Effector memory CD4-positive, alpha-beta T cell (primary cell): Measurements from ENCODE around the gene INHBC.

Experiments used
- DNase-seq, 3 donors: peaks; one replicate each; pipeline ENCODE4 v3.0.0-alpha.2; 2020
- H3K27ac ChIP-seq: 2 replicates; pipeline ENCODE4 v1.7.0; 2013; ENCODE audit warnings: mild to moderate bottlenecking, low read length, moderate library complexity; ENCODE audit not compliant: insufficient read depth, poor library complexity, severe bottlenecking
- H3K27me3 ChIP-seq: replicated peaks from 2 replicates; pipeline ENCODE4 v1.7.0; 2013; ENCODE audit warnings: mild to moderate bottlenecking, low read length; ENCODE audit not compliant: insufficient read depth, control insufficient read depth, poor library complexity, severe bottlenecking
- H3K36me3 ChIP-seq: 2 replicates; pipeline ENCODE4 v1.7.0; 2013; ENCODE audit warnings: mild to moderate bottlenecking, low read length, moderate library complexity; ENCODE audit not compliant: control insufficient read depth, insufficient read depth
- H3K4me1 ChIP-seq: 2 replicates; pipeline ENCODE4 v1.7.0; 2013; ENCODE audit warnings: low read length, mild to moderate bottlenecking; ENCODE audit not compliant: control insufficient read depth, insufficient read depth, poor library complexity, severe bottlenecking
- H3K4me3 ChIP-seq: 2 replicates; pipeline ENCODE4 v1.7.0; 2013; ENCODE audit warnings: low read length, low read depth, mild to moderate bottlenecking; ENCODE audit not compliant: insufficient read depth, poor library complexity, severe bottlenecking
- H3K9me3 ChIP-seq: 2 replicates; pipeline ENCODE4 v1.7.0; 2013; ENCODE audit warnings: mild to moderate bottlenecking, low read length, moderate library complexity; ENCODE audit not compliant: control insufficient read depth

Gene INHBC

DNA sequence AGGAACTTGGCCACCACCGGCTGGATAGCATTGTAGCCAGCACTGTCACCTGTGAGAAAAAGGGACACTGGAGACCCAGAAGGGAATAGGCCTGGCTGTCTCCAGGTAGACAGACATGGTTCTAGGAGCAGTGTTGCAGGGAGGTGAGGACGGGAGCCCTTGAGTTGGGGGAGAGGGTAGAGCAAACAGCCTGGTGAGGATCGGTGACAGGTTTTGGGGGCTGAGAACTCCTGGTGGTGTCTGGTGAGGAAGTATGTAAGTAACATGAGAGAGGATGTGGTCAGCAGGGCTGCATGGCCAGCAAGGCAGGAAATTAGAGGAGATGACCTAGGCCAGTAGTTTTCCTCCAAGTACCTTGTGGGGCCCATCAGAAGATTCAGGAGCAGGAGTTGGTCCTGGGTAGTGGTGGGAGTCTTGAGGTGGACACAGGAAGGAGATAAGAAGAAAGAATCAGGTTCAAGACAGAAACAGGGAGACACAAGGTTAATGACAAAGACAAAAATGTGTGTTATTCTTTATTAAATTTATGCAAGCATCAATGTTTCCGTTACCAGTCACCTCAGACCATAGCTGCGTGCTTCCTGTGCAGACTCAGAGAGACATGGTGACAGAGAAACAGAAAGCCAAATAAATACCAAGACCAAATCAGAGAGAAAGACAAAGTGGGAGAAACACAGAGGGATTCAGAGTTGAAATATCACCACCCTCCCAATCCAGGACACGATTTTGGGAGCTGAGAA is 45.0 kb downstream of the INHBC start, which contains the start of gene ARHGAP9:
Gene ARHGAP9 (minus strand): TSS at position 491 of the 740 bp plus-strand sequence. CDS start 460 bp downstream, at position 31.
- H3K27me3 ChIP-seq: no peaks in the 10 kb centered on the region
- peak; percentile 51 to 57 (median 57) for DNase-seq
- H3K27ac ChIP-seq: peak within 1 kb of the TSS; percentile 90
- no peaks in the 10 kb centered on the region for H3K9me3 ChIP-seq
- H3K36me3 ChIP-seq: peaks cover 8% of the 10 kb centered on the region
- H3K4me3 ChIP-seq: peak within 1 kb of the TSS; percentile 26
- H3K4me1 ChIP-seq: peaks cover 52% of the 10 kb centered on the region

GRCh38 chr12:57481671-57482070 is 47.1 kb downstream of the INHBC start:
- Histone ChIP-seq H3K9me3 (no peaks in the 10 kb centered on the region), H3K27me3 (no peaks in the 10 kb centered on the region), H3K27ac (peak overlapping the region; percentile 90), H3K36me3 (no peaks in the 10 kb centered on the region), H3K4me3 (no peak overlapping the region), H3K4me1 (peaks cover 39% of the 10 kb centered on the region)
- no peak for DNase-seq

DNA sequence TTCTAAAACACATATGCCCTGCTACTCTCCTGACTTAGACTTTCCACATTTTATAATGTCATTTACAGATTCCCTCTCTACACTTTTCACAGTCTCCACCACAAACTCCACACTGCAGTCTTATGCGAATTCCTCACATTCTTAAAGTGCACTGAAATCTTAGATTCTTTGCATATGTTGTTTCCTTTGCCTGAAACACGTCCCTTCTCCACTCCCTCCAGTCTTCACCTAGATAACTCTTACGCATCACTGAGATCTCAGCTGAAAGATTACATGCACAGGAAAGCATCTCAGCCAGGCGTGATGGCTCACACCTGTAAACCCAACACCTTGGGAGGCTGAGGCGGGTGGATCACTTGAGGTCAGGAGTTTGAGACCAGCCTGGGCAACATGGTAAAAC is 48.9 kb downstream of the INHBC start:
- Histone ChIP-seq H3K27ac (no peak overlapping the region), H3K9me3 (no peaks in the 10 kb centered on the region), H3K36me3 (no peaks in the 10 kb centered on the region), H3K4me1 (peaks cover 29% of the 10 kb centered on the region), H3K27me3 (no peaks in the 10 kb centered on the region), H3K4me3 (no peak overlapping the region)
- DNase-seq: no peak

GRCh38 chr12:57485695-57486094 is 51.1 kb downstream of the INHBC start:
- Histone ChIP-seq H3K36me3 (peaks cover 9% of the 10 kb centered on the region), H3K9me3 (no peaks in the 10 kb centered on the region), H3K4me3 (no peak overlapping the region), H3K4me1 (peaks cover 15% of the 10 kb centered on the region), H3K27ac (no peak overlapping the region), H3K27me3 (no peaks in the 10 kb centered on the region)
- DNase-seq: no peak

GRCh38 chr12:57487055-57487596 is 52.5 kb downstream of the INHBC start:
- Histone ChIP-seq H3K4me1 (peaks cover 9% of the 10 kb centered on the region), H3K4me3 (no peak overlapping the region), H3K36me3 (peaks cover 21% of the 10 kb centered on the region), H3K27me3 (no peaks in the 10 kb centered on the region), H3K9me3 (no peaks in the 10 kb centered on the region), H3K27ac (peak overlapping the region; percentile 12)
- no peak for DNase-seq

GRCh38 chr12:57487597-57488401 is 53.2 kb downstream of the INHBC start, which contains the start of gene MARS1:
Gene MARS1 (plus strand): TSS chr12:57488068. CDS start chr12:57488091, 23 bp downstream.
- H3K27me3 ChIP-seq: no peaks in the 10 kb centered on the region
- H3K4me1 ChIP-seq: peaks cover 9% of the 10 kb centered on the region
- no peaks in the 10 kb centered on the region for H3K9me3 ChIP-seq
- H3K27ac ChIP-seq: peak within 1 kb of the TSS; percentile 81
- peak within 1 kb of the TSS; percentile 77 for H3K4me3 ChIP-seq
- peak; percentile 83 to 90 (median 90) for DNase-seq
- peaks cover 26% of the 10 kb centered on the region for H3K36me3 ChIP-seq

- peak overlapping the region; percentile 77 for H3K4me3 ChIP-seq
- H3K9me3 ChIP-seq: no peaks in the 10 kb centered on the region
- no peaks in the 10 kb centered on the region for H3K27me3 ChIP-seq
- H3K36me3 ChIP-seq: peaks cover 27% of the 10 kb centered on the region
- H3K27ac ChIP-seq: peak overlapping the region; percentile 81
- peaks cover 9% of the 10 kb centered on the region for H3K4me1 ChIP-seq
- no peak for DNase-seq
These were observed 54.0 kb downstream of the INHBC start for GRCh38 chr12:57488402-57489156.

DNA sequence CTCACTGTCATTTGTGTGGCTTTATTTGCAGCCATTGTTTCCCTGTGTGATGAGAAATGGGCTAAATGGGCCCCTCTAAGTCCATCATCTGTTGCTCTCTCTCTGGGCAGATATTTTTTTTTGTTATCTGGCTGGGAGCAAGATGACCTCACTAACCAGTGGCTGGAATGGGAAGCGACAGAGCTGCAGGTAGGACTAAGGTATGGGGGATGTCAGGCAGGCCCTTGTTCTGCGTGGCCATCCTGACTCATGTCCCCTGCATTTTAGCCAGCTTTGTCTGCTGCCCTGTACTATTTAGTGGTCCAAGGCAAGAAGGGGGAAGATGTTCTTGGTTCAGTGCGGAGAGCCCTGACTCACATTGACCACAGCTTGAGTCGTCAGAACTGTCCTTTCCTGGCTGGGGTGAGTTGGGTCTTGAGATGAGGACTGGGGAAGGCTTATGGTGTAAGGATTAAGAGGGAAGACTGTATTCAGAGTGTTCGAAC is 54.6 kb downstream of the INHBC start:
- Histone ChIP-seq H3K4me3 (peak overlapping the region; percentile 77), H3K36me3 (peaks cover 27% of the 10 kb centered on the region), H3K4me1 (peaks cover 9% of the 10 kb centered on the region), H3K9me3 (no peaks in the 10 kb centered on the region), H3K27me3 (no peaks in the 10 kb centered on the region), H3K27ac (peak overlapping the region; percentile 81)
- no peak for DNase-seq

DNA sequence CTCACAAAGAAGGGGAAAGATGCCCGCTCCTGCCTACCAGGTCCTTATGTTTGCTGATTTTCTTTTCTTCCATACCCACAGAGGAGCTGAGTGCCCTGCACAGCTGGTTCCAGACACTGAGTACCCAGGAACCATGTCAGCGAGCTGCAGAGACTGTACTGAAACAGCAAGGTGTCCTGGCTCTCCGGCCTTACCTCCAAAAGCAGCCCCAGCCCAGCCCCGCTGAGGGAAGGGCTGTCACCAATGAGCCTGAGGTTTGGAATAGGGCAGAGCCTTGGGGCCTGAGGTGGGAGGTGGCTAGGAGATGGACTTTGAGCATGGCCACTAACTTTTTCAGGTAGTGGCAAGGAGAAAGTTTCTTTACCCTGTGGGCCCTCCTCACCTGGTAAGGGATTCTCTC is 55.5 kb downstream of the INHBC start:
- Histone ChIP-seq H3K4me3 (no peak overlapping the region), H3K36me3 (peaks cover 27% of the 10 kb centered on the region), H3K4me1 (peaks cover 9% of the 10 kb centered on the region), H3K27ac (no peak overlapping the region), H3K27me3 (no peaks in the 10 kb centered on the region), H3K9me3 (no peaks in the 10 kb centered on the region)
- no peak for DNase-seq
